IPS DF 6.9 (cell line): ENCODE data around the gene GOT1.

Experiments
- DNase-seq: peaks from one replicate; pipeline ENCODE4 v3.0.0-alpha.2; 2013; ENCODE audit warnings: low read depth, low spot score
- H3K27ac ChIP-seq: one replicate; pipeline ENCODE4 v1.5.1; 2013; ENCODE audit warnings: low read length, control low read depth
- H3K27me3 ChIP-seq: 2 replicates; pipeline ENCODE4 v1.6.1; 2013; ENCODE audit warnings: mild to moderate bottlenecking, low read length; ENCODE audit not compliant: control insufficient read depth, insufficient read depth
- H3K36me3 ChIP-seq: 2 replicates; pipeline ENCODE4 v1.6.1; 2013; ENCODE audit warnings: low read length; ENCODE audit not compliant: control insufficient read depth, insufficient read depth
- H3K4me1 ChIP-seq: 2 replicates; pipeline ENCODE4 v1.6.1; 2013; ENCODE audit warnings: low read length; ENCODE audit not compliant: control insufficient read depth, insufficient read depth
- H3K4me3 ChIP-seq: 2 replicates; pipeline ENCODE4 v1.5.1; 2013; ENCODE audit warnings: mild to moderate bottlenecking, low read length
- H3K9me3 ChIP-seq: 2 replicates; pipeline ENCODE4 v1.6.1; 2013; ENCODE audit warnings: low read length, inconsistent platforms; ENCODE audit not compliant: control insufficient read depth, insufficient read depth
- WGBS: extraction: QIAGEN DNeasy Blood & Tissue Kit; methylation state at CpG from one replicate; pipeline ENCODE4 v1.1.7; 2013; ENCODE audit warnings: mixed read lengths, missing lambda C conversion rate; ENCODE audit not compliant: insufficient read length, insufficient coverage; 5-methylcytosine and 5-hydroxymethylcytosine counted together

GOT1 gene

DNA sequence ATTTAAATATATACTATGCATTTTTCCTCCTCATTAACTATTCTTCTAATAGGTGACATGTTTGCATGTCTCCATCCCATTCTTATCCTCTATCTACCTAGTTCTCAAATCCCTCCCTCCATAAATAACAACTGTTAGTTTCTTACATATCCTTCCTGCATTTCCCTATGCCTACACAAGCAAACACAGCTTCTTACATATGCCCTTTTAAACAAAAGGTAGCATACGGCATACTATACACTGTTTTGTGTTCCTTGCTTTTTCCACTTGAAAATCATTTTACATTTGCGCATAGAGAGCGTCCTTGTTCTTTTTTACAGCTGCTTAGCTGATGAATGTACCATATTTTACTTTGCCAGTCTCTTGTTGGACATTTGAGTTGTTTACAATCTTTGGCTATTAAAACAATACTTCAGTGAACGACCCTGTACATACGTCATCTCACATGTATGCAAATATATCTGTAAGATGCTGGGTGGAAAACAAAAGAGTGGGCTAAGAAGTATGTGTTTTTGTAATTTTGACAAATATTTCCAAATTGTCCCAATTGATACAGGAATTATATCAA lies 7.8 kb downstream of the GOT1 start:
- H3K4me3 ChIP-seq, result no peak overlapping the region
- WGBS, result no CpG with 5 or more reads among the region's 5 CpGs
- no peaks in the 10 kb centered on the region for H3K9me3 ChIP-seq
- H3K4me1 ChIP-seq, result no peaks in the 10 kb centered on the region
- H3K27ac ChIP-seq, result no peak overlapping the region
- H3K27me3 ChIP-seq, result no peaks in the 10 kb centered on the region
- DNase-seq, result no peak
- H3K36me3 ChIP-seq, result 0 out of 2 replicates have a peak, but pooled peaks cover 11% of the 10 kb centered on the region

- no peaks in the 10 kb centered on the region for H3K4me1 ChIP-seq
- 0 out of 2 replicates have a peak, but pooled peaks cover 11% of the 10 kb centered on the region for H3K36me3 ChIP-seq
- H3K4me3 ChIP-seq, result no peak overlapping the region
- H3K27me3 ChIP-seq, result no peaks in the 10 kb centered on the region
- no peaks in the 10 kb centered on the region for H3K9me3 ChIP-seq
- no CpG with 5 or more reads among the region's 3 CpGs for WGBS
- no peak for DNase-seq
- H3K27ac ChIP-seq, result no peak overlapping the region
Observed at GRCh38 chr10:99421233-99421739, 9.1 kb downstream of the GOT1 start.

DNA sequence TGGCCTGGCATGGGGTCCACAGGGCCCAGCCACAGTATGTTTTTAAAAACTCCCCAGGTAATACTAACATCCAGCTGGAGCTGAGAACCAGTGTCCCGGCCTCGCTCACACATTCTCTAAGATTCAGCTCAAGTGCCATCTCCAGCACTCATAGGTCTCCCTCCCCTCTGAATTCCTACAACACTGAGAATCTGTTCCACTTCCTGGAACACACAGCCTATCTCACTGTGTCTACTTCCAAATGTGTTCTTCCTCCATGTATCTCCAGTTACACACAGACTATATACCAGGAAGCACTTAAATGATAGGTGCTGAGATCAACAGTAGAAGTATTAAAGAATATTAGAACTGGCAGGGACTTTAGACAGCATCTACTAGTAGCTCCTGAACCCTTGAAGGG lies 10.7 kb downstream of the GOT1 start:
- no CpG with 5 or more reads among the region's 2 CpGs for WGBS
- H3K36me3 ChIP-seq, result 0 out of 2 replicates have a peak, but pooled peaks cover 11% of the 10 kb centered on the region

GRCh38 chr10:99418910-99419624 lies 11.4 kb downstream of the GOT1 start:
- Histone ChIP-seq H3K36me3 (0 out of 2 replicates have a peak, but pooled peaks cover 11% of the 10 kb centered on the region), H3K4me1 (no peaks in the 10 kb centered on the region), H3K27me3 (no peaks in the 10 kb centered on the region), H3K9me3 (no peaks in the 10 kb centered on the region), H3K4me3 (no peak overlapping the region), H3K27ac (no peak overlapping the region)
- no peak for DNase-seq

More for the DNA sequence above, 10.7 kb downstream of the GOT1 start:
- Histone ChIP-seq H3K27me3 (no peaks in the 10 kb centered on the region), H3K4me1 (no peaks in the 10 kb centered on the region), H3K27ac (no peak overlapping the region), H3K4me3 (no peak overlapping the region), H3K9me3 (no peaks in the 10 kb centered on the region)
- DNase-seq, result no peak

- DNase-seq, result no peak
- no peak overlapping the region for H3K27ac ChIP-seq
- no peak overlapping the region for H3K4me3 ChIP-seq
- H3K27me3 ChIP-seq, result no peaks in the 10 kb centered on the region
- peaks cover 3% of the 10 kb centered on the region; the same call in 1 of the 2 replicates for H3K36me3 ChIP-seq
- no CpG with 5 or more reads among the region's 1 CpG for WGBS
- H3K9me3 ChIP-seq, result no peaks in the 10 kb centered on the region
- no peaks in the 10 kb centered on the region for H3K4me1 ChIP-seq
Observed at GRCh38 chr10:99412099-99412498, 18.3 kb downstream of the GOT1 start.

DNA sequence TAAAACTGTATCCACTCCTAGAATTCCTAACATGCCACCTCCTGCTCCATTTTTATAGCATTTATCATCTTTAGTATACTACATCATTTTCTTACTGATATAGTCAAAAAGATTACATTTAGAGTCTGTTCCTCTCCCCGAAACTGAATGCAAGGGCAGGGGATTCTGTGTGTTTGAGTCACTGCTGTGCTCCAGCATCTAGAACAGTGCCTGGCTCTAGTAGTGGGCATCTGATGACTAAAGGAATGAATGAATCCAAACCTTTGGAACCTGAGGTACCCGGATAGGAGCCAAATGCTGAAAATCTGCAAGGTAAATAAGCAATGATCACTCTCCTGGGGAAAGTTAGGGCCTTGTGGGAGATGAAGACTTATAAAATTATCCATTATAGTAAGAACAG lies 18.9 kb downstream of the GOT1 start:
- Histone ChIP-seq H3K36me3 (peaks cover 3% of the 10 kb centered on the region; the same call in 1 of the 2 replicates), H3K4me1 (no peaks in the 10 kb centered on the region), H3K27me3 (no peaks in the 10 kb centered on the region), H3K4me3 (no peak overlapping the region), H3K27ac (no peak overlapping the region), H3K9me3 (no peaks in the 10 kb centered on the region)
- DNase-seq, result no peak
- WGBS, result no CpG with 5 or more reads among the region's 2 CpGs

DNA sequence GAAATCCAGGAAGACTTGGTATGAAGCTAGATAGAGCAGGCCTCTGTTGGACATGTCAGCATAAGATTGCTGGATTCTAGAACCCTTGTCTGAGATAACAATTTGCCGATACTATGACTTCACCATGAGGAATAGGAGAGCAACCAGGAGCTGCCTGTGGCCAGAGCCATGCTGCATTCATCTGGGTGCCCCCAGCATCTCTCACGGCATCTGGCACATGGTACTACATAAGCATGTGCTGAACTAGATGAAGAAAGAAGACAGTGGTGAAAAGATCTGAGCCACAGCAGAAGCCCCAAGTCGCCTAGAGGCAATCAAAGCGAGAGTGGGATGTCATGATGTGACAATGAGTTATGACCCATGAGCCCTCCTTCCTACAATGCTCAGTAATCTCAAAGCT lies 19.5 kb downstream of the GOT1 start:
- no CpG with 5 or more reads among the region's 4 CpGs for WGBS
- H3K9me3 ChIP-seq, result no peaks in the 10 kb centered on the region
- no peaks in the 10 kb centered on the region for H3K27me3 ChIP-seq
- H3K36me3 ChIP-seq, result peaks cover 3% of the 10 kb centered on the region; the same call in 1 of the 2 replicates
- no peak overlapping the region for H3K4me3 ChIP-seq
- H3K4me1 ChIP-seq, result no peaks in the 10 kb centered on the region
- H3K27ac ChIP-seq, result no peak overlapping the region
- no peak for DNase-seq

- Histone ChIP-seq H3K9me3 (no peaks in the 10 kb centered on the region), H3K4me3 (no peak overlapping the region), H3K36me3 (peaks cover 3% of the 10 kb centered on the region; the same call in 1 of the 2 replicates), H3K27ac (no peak overlapping the region), H3K27me3 (no peaks in the 10 kb centered on the region), H3K4me1 (no peaks in the 10 kb centered on the region)
- no CpG with 5 or more reads among the region's 1 CpG for WGBS
- DNase-seq, result no peak
Observed at GRCh38 chr10:99410146-99410545, 20.3 kb downstream of the GOT1 start.

GRCh38 chr10:99406149-99406548 lies 24.3 kb downstream of the GOT1 start:
- H3K36me3 ChIP-seq, result peaks cover 10% of the 10 kb centered on the region
- WGBS, result no CpG with 5 or more reads among the region's 3 CpGs

GRCh38 chr10:99403674-99404073 lies 26.8 kb downstream of the GOT1 start:
- Histone ChIP-seq H3K27me3 (no peaks in the 10 kb centered on the region), H3K27ac (no peak overlapping the region), H3K9me3 (no peaks in the 10 kb centered on the region), H3K4me3 (no peak overlapping the region), H3K4me1 (no peaks in the 10 kb centered on the region), H3K36me3 (peaks cover 11% of the 10 kb centered on the region)
- DNase-seq, result no peak
- 100% methylated on average over 1 of the region's 9 CpGs for WGBS

More at GRCh38 chr10:99406149-99406548, 24.3 kb downstream of the GOT1 start:
- Histone ChIP-seq H3K4me1 (no peaks in the 10 kb centered on the region), H3K27ac (no peak overlapping the region), H3K9me3 (no peaks in the 10 kb centered on the region), H3K4me3 (no peak overlapping the region), H3K27me3 (no peaks in the 10 kb centered on the region)
- DNase-seq, result no peak
